NCI-H146 (cell line): ENCODE data around the gene SLC9C2.
"Not testable (repeated sequence)": the region's sequence is repeated elsewhere in the genome, so short reads cannot be mapped to it uniquely, and the experiment has no call there.

ENCODE experiments used
- DNase-seq: peaks from one replicate; lab custom pipeline; 2025; lab: John Stamatoyannopoulos, UW

The SLC9C2 gene

GRCh38 chr1:173581383-173582079 is 21.3 kb downstream of the SLC9C2 start:
- DNase-seq, result no peak

DNA sequence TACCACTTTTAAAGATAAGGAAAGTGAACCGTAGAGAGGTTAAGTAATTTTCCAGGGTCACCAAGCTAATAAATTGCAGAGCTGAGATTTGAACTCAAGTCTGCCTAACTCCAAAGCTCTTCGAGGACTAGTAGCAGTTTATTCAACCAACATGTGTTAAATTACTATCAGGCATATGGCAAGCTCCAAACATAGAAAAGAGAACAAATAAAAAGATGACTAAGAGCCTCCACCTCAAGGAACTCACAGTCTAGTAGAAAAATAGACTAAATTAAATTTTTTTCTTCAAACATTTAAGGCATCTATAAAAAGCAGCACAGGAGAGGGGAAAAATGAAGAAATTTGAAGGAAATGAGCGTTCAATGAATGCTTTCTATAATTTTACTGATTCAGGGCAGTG is 22.2 kb downstream of the SLC9C2 start:
- DNase-seq, result no peak

DNA sequence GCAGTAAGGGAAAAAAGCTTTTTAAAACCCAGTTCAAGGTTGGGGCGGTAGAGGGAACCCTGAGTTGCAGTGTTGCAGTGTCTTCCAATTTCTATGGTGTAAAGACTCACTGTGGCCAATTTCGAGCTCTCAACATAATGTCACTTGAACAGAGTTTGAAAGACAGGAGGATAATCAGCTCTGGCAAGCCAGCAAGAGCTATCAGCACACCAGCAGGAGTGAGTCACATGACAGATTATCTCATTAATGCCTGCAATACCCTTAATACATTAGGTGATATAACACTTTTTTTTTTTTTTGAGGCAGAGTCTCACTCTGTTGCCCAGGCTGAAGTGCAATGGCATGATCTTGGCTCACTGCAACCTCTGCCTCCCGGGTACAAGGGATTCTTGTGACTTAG is 22.8 kb downstream of the SLC9C2 start:
- no peak for DNase-seq

DNA sequence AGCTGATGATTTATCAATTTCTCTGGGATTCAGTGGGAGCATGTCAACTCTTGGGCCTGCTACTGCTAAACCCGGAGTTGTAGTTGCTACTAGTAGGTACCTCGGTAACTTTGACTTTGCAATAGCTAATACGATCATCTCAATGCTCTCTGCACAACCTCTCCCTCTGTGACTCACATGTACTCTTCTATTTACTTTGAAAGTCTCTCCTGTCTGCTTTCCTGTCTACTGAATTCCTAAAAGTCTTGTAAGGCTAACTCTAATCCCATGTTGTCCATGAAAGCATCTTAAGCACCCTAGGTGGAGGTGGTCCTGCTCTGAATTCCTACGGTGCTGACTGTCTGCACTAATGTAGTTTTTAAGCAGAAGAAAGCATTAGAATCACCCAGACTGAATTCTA is 29.3 kb downstream of the SLC9C2 start:
- DNase-seq, result no peak

DNA sequence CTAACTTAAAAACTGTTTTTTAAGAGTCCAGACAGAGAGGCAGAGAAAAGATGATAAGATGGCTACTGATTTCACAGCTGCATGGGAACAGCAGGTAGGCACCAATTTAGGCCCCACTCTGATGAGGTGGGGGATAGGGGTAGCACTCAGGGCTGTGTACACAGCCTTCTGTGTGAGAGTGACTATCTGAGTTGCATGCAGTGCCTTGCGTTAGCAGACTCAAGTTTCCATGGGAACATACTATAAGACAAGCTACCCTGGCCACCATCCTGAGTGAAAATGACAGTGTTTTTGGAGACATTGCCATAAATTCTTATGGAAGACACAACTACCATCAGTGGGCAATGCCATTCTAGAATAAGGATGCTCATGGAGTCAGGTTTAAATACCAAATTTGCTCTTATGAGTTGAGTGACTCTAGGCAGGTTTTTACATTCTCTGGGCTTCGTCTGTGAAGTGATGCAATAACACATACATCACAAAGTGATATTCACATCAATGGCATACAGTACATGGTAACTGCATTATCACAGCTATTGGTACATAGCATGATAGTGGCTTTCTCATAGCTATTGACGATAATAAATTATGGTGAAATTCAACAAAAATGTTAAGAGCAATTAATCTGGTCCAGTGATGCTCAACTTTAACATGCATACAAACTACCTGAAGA is 30.5 kb downstream of the SLC9C2 start:
- DNase-seq, result no peak

DNA sequence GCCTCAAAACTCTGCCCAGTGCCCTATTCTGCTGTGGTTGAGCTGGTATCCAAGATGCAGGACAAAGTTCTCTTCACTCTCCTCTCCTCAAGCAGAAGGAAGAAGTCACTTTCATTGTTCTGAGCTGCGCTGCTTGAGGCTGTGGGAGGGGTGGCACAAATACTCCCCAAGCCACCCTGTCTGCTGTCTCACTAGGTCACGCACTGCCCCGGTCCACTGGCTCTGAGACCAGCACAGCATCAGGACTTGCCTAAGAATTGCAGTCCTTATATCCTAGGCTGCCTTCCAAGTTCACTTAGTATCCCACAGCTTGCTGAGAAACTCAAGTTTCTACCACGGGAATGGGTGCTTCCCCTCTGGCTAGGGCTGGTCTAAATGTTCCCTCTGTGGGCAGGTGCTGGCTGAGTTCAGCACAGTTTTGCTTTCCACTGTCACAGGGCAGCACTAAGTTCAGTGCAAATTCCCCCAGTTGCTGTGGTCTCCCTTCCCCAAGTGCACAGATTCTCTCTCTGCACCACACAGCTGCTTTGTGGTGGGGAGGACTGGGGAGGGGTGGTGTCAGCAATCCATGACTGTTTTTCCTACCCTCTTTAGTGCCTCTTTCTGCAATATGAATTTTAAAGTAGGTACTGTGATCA is 32.4 kb downstream of the SLC9C2 start:
- DNase-seq, result no peak

- no peak for DNase-seq
These were observed 34.4 kb downstream of the SLC9C2 start for GRCh38 chr1:173568483-173568882.

DNA sequence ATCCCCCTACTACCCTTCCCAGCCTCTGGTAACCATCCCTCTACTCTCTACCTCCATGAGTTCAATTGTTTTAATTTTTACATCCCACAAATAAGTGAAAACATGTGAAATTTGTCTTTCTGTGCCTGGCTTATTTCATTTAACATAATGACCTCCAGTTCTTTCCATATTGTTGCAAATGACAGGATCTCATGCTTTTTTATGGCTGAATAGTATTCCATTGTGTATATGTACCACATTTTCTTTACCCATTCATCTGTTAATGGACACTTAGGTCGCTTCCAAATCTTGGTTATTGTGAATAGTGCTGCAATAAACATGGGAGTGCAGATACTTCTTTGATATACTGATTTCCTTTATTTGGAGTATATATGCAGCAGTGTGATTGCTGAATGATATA is 39.0 kb downstream of the SLC9C2 start:
- not testable (repeated sequence) for DNase-seq

GRCh38 chr1:173562813-173563212 is 40.1 kb downstream of the SLC9C2 start:
- DNase-seq, result no peak

DNA sequence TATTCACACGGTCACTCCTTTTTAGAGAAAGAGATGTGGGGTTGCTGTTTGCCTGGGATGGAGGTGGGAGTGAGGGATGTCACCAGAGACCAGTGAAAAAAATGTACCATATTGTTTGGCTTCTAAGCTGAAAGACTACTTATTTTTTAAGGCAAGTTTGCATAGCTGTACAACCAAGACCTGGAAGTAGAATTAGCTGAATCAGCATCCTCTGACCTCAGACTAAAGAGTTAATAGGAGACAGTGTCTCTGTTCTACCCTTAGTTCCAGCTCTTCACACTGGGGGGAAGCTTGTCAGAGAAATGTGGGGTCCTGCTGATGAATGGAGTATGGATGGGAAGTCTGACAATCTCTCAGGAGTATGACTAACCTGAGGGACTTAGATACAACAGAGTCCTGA is 41.6 kb downstream of the SLC9C2 start:
- no peak for DNase-seq

GRCh38 chr1:173560285-173560880 is 42.5 kb downstream of the SLC9C2 start:
- DNase-seq, result no peak

- no peak for DNase-seq
These were observed 47.1 kb downstream of the SLC9C2 start for GRCh38 chr1:173555651-173556305.

- no peak for DNase-seq
These were observed 48.2 kb downstream of the SLC9C2 start for GRCh38 chr1:173554541-173555250.

- no peak for DNase-seq
These were observed 48.8 kb downstream of the SLC9C2 start for GRCh38 chr1:173554089-173554488.

GRCh38 chr1:173553312-173553711 is 49.6 kb downstream of the SLC9C2 start:
- DNase-seq, result no peak

DNA sequence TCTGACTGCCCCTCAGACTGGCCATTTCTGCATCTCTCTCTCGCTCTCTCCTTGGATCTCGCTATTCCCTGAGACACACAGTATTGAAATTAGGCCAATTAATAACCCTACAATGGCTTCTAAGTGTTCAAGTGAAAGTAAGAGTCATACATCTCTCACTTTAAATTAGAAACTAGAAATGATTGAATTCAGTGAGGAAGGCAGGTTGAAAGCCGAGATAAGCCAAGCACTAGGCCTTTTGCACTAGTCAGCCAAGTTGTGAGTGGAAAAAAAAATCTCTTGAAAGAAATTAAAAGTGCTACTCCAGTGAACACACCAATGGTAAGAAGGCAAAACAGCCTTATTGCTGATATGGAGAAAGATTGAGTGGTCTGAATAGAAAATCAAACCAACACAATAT is 51.2 kb downstream of the SLC9C2 start:
- no peak for DNase-seq

DNA sequence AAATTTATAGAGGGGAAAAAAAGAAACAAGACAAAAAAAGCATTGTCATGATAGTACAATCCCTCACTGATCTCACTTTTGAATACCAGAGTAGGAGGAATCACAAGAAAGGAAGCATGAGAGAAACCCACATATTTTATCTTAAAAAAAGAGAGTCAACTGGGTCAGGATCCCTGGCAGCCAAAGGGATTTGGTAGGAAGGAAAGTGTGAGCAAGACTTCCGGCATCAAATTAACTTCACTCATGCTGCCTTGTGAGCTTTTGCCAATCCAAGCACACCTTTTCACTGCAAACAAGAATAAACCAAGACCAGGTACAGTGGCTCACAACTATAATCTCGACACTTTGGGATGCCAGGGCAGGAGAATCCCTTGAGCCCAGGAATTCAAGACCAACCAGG is 53.1 kb downstream of the SLC9C2 start:
- no peak for DNase-seq

GRCh38 chr1:173545688-173546087 is 57.2 kb downstream of the SLC9C2 start:
- no peak for DNase-seq

DNA sequence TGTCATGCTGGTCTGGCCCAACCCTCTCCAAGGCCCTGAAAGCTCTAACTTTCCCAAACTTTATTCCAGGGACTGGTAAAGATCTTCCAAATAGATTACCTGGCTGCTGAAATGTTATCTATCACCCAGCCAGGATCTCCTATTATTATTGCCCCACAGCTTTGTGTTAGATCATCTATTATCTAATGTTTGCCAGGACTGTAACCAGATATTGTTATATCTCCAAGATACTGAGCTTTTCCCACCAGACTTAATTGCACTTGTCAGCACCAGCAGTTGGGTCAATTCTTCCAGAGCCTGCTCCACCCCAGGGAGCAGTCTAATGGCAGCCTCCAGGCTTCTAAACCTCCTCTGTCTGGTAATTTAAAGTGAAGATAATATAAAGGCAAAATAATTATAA is 66.6 kb downstream of the SLC9C2 start:
- DNase-seq, result peak; percentile 71

DNA sequence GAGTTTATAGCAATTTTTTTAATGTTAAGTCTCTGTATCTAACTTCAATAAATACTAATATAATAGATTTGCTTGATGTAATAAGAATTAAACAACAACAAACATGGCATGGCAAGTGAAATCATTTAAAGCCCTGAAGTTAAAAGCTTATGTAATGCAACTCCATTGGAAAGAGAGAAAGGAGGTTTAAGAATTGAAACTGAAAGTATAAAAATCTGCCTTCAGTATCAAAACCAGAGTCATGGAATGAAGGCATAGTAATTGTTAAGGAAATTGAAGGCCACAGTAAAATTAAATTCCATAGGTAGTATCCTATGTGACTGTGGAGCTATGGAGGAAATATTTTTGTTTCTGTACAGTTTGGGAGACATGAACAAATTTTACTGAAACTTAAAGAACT is 70.6 kb downstream of the SLC9C2 start:
- DNase-seq, result no peak

- no peak for DNase-seq
These were observed 71.8 kb downstream of the SLC9C2 start for GRCh38 chr1:173530795-173531693.
